Measurements from ENCODE around the gene TPSG1.
"Not testable (repeated sequence)": the region's sequence is repeated elsewhere in the genome, so short reads cannot be mapped to it uniquely, and the experiment has no call there.

TPSG1 gene

GRCh38 chr16:1232049-1232748 is 7.1 kb upstream of the TPSG1 start:
- WGBS (ENCODE audit: extremely low coverage, insufficient coverage, low lambda C conversion rate), result no CpG with 5 or more reads among the region's 47 CpGs

GRCh38 chr16:1231301-1231700 is 6.2 kb upstream of the TPSG1 start:
- no CpG with 5 or more reads among the region's 7 CpGs for WGBS (ENCODE audit: extremely low coverage, insufficient coverage, low lambda C conversion rate)
- not testable (repeated sequence) for H3K9ac ChIP-seq (ENCODE audit: low read length); H2AK5ac ChIP-seq (ENCODE audit: low read length); H3K27me3 ChIP-seq (ENCODE audit: insufficient read depth, low read length, poor library complexity); H3K79me1 ChIP-seq (ENCODE audit: low read length); H3K36me3 ChIP-seq (ENCODE audit: control insufficient read depth, insufficient read depth, low read length); H3K4ac ChIP-seq (ENCODE audit: low read depth, low read length); H2BK15ac ChIP-seq (replicated peaks; ENCODE audit: low read depth); H3K27ac ChIP-seq (ENCODE audit: low read depth, low read length); H3K4me3 ChIP-seq (ENCODE audit: low read length); H3K23ac ChIP-seq (ENCODE audit: low read length); H3K4me1 ChIP-seq (ENCODE audit: control insufficient read depth, low read depth, low read length); DNase-seq; H3K79me2 ChIP-seq (ENCODE audit: control insufficient read depth, insufficient read depth, low read length); H4K8ac ChIP-seq (ENCODE audit: low read depth, low read length); H3K56ac ChIP-seq (ENCODE audit: low read length); H2BK5ac ChIP-seq (ENCODE audit: low read length); H2BK120ac ChIP-seq (ENCODE audit: low read depth, low read length); H3K4me2 ChIP-seq (ENCODE audit: low read length); H4K5ac ChIP-seq (ENCODE audit: low read length); H3K18ac ChIP-seq (ENCODE audit: low read length)

More at GRCh38 chr16:1232049-1232748, 7.1 kb upstream of the TPSG1 start:
- H3K56ac ChIP-seq (ENCODE audit: low read length); H4K8ac ChIP-seq (ENCODE audit: low read depth, low read length); DNase-seq; H3K23ac ChIP-seq (ENCODE audit: low read length); H4K5ac ChIP-seq (ENCODE audit: low read length); H3K9ac ChIP-seq (ENCODE audit: low read length); H3K79me2 ChIP-seq (ENCODE audit: control insufficient read depth, insufficient read depth, low read length); H2BK5ac ChIP-seq (ENCODE audit: low read length); H3K27me3 ChIP-seq (ENCODE audit: insufficient read depth, low read length, poor library complexity); H2AK5ac ChIP-seq (ENCODE audit: low read length); H3K36me3 ChIP-seq (ENCODE audit: control insufficient read depth, insufficient read depth, low read length); H3K79me1 ChIP-seq (ENCODE audit: low read length); H3K4me2 ChIP-seq (ENCODE audit: low read length); H2BK120ac ChIP-seq (ENCODE audit: low read depth, low read length); H3K4me1 ChIP-seq (ENCODE audit: control insufficient read depth, low read depth, low read length); H3K4ac ChIP-seq (ENCODE audit: low read depth, low read length); H3K4me3 ChIP-seq (ENCODE audit: low read length); H3K27ac ChIP-seq (ENCODE audit: low read depth, low read length); H2BK15ac ChIP-seq (replicated peaks; ENCODE audit: low read depth); H3K18ac ChIP-seq (ENCODE audit: low read length): not testable (repeated sequence)

DNA sequence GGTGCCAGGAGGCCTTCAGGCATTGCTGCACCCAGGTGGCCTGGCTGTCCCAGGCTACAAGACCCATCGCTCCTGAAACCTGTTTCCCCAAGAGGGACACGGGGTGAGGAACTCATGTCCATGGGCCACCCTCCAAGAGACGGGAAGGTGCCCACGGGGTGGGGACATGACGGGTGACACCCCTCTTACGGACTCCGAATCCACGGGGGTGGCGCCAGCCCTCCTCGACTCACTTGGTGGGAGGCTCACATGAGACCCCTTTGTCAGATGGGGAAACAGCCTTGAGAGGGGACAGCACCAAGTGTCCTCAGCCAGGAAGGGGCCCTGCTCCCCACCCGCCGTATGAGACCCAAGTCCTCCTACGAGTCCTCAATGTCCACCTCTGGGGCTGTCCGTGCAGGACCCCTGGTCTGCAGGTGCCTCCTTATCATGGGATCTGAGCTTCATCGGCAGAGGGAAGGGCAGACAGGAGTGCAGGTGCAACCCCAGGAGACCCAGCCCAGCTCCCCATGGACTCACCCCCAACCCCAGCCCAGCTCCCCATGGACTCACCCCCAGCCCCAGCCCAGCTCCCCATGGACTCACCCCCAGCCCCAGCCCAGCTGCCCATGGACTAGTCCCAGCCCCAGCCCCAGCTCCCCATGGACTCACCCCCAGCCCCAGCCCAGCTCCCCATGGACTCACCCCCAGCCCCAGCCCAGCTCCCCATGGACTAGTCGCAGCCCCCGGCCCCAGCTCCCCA is 5.6 kb upstream of the TPSG1 start:
- not testable (repeated sequence) for H2AK5ac ChIP-seq (ENCODE audit: low read length); H3K27me3 ChIP-seq (ENCODE audit: insufficient read depth, low read length, poor library complexity); H3K79me1 ChIP-seq (ENCODE audit: low read length); DNase-seq; H2BK120ac ChIP-seq (ENCODE audit: low read depth, low read length); H3K4me3 ChIP-seq (ENCODE audit: low read length); H4K8ac ChIP-seq (ENCODE audit: low read depth, low read length); H3K9ac ChIP-seq (ENCODE audit: low read length); H3K4me1 ChIP-seq (ENCODE audit: control insufficient read depth, low read depth, low read length); H3K4me2 ChIP-seq (ENCODE audit: low read length); H3K18ac ChIP-seq (ENCODE audit: low read length); H3K27ac ChIP-seq (ENCODE audit: low read depth, low read length); H4K5ac ChIP-seq (ENCODE audit: low read length); H3K4ac ChIP-seq (ENCODE audit: low read depth, low read length); H2BK15ac ChIP-seq (replicated peaks; ENCODE audit: low read depth); H3K56ac ChIP-seq (ENCODE audit: low read length); H3K23ac ChIP-seq (ENCODE audit: low read length); H3K79me2 ChIP-seq (ENCODE audit: control insufficient read depth, insufficient read depth, low read length); H2BK5ac ChIP-seq (ENCODE audit: low read length); H3K36me3 ChIP-seq (ENCODE audit: control insufficient read depth, insufficient read depth, low read length)
- no CpG with 5 or more reads among the region's 17 CpGs for WGBS (ENCODE audit: extremely low coverage, insufficient coverage, low lambda C conversion rate)

DNA sequence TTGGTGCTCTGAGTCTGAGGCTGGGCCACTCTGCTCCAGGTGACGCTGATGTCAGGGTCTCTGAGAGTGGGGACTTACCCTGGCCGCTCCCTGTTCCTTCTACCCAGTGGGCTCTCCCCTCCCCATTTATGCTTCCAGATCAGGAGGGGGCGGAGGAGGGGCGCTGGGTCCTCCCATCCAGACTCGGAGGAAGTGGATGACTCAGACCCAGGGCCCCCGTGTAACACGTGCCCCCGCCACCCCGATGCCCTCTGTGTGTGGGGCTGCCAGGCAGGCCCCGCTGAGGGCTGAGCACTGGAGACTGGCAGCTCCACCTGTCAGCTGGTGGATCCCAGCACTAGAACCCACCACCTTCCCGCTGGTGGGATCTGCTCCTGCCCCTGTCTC is 5.0 kb upstream of the TPSG1 start, which contains the start of gene TPSB2:
TSS of gene TPSB2 (minus strand) at position 101 of the 387 bp plus-strand sequence. CDS start 233 bp downstream, outside the sequence.
- not testable (repeated sequence) for H3K36me3 ChIP-seq (ENCODE audit: control insufficient read depth, insufficient read depth, low read length); H3K27ac ChIP-seq (ENCODE audit: low read depth, low read length); H3K79me2 ChIP-seq (ENCODE audit: control insufficient read depth, insufficient read depth, low read length); H4K8ac ChIP-seq (ENCODE audit: low read depth, low read length); DNase-seq; H3K4me3 ChIP-seq (ENCODE audit: low read length); H3K9ac ChIP-seq (ENCODE audit: low read length); H2AK5ac ChIP-seq (ENCODE audit: low read length); H3K4ac ChIP-seq (ENCODE audit: low read depth, low read length); H3K4me2 ChIP-seq (ENCODE audit: low read length); H4K5ac ChIP-seq (ENCODE audit: low read length); H3K56ac ChIP-seq (ENCODE audit: low read length); H2BK15ac ChIP-seq (replicated peaks; ENCODE audit: low read depth); H3K27me3 ChIP-seq (ENCODE audit: insufficient read depth, low read length, poor library complexity); H2BK5ac ChIP-seq (ENCODE audit: low read length); H3K79me1 ChIP-seq (ENCODE audit: low read length); H3K4me1 ChIP-seq (ENCODE audit: control insufficient read depth, low read depth, low read length); H3K18ac ChIP-seq (ENCODE audit: low read length); H2BK120ac ChIP-seq (ENCODE audit: low read depth, low read length); H3K23ac ChIP-seq (ENCODE audit: low read length)
- WGBS (ENCODE audit: extremely low coverage, insufficient coverage, low lambda C conversion rate), result no CpG with 5 or more reads among the region's 11 CpGs

DNA sequence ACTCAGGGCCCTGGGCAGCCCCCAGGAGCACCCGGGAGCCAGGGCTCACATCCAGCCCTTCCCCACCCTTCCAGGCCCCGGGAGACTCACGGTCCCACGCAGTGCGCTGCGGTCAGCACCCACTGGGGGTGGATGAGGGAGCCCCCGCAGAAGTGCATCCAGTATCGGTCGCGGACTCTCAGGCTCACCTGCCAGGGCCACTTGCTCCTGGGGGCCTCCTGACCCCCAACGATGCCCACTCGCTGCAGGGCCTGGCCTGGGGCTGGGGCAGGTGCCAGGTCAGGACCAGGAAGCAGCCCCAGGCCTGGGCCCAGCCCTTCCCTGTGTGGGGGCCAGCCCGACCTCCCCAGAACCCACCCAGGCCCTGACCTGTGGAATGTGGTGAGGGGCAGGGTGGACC is 4.4 kb upstream of the TPSG1 start:
- H2BK15ac ChIP-seq (replicated peaks; ENCODE audit: low read depth); H3K27me3 ChIP-seq (ENCODE audit: insufficient read depth, low read length, poor library complexity); H3K9ac ChIP-seq (ENCODE audit: low read length); H2BK5ac ChIP-seq (ENCODE audit: low read length); H2AK5ac ChIP-seq (ENCODE audit: low read length); H3K27ac ChIP-seq (ENCODE audit: low read depth, low read length); H3K36me3 ChIP-seq (ENCODE audit: control insufficient read depth, insufficient read depth, low read length); H3K18ac ChIP-seq (ENCODE audit: low read length); DNase-seq; H4K5ac ChIP-seq (ENCODE audit: low read length); H2BK120ac ChIP-seq (ENCODE audit: low read depth, low read length); H3K4me2 ChIP-seq (ENCODE audit: low read length); H3K79me2 ChIP-seq (ENCODE audit: control insufficient read depth, insufficient read depth, low read length); H3K4ac ChIP-seq (ENCODE audit: low read depth, low read length); H3K4me1 ChIP-seq (ENCODE audit: control insufficient read depth, low read depth, low read length); H3K56ac ChIP-seq (ENCODE audit: low read length); H3K4me3 ChIP-seq (ENCODE audit: low read length); H4K8ac ChIP-seq (ENCODE audit: low read depth, low read length); H3K79me1 ChIP-seq (ENCODE audit: low read length); H3K23ac ChIP-seq (ENCODE audit: low read length): not testable (repeated sequence)
- no CpG with 5 or more reads among the region's 13 CpGs for WGBS (ENCODE audit: extremely low coverage, insufficient coverage, low lambda C conversion rate)
